Left ventricle myocardium inferior (tissue), 1 donor: ENCODE data around the gene ADD3. TPM values are rescaled to one million over a fixed set of nuclear protein-coding genes. Genes with fewer than 3 reads are reported as not detected.

ENCODE experiments used
- DNase-seq: peaks from one replicate; pipeline ENCODE4 v3.0.0-alpha.2; 2020
- H3K27ac ChIP-seq: fragments of 200-600 bp; replicated peaks from 2 replicates; pipeline ENCODE4 v1.8.0; 2021
- H3K27me3 ChIP-seq: fragments of 200-600 bp; 2 replicates; pipeline ENCODE4 v1.8.0; 2021; ENCODE audit warnings: low read depth
- H3K36me3 ChIP-seq: fragments of 200-600 bp; 2 replicates; pipeline ENCODE4 v1.8.0; 2021
- H3K4me1 ChIP-seq: fragments of 200-600 bp; 2 replicates; pipeline ENCODE4 v1.8.0; 2021
- H3K4me3 ChIP-seq: fragments of 200-600 bp; 2 replicates; pipeline ENCODE4 v1.8.0; 2021; ENCODE audit warnings: mild to moderate bottlenecking, moderate library complexity
- H3K9me3 ChIP-seq: fragments of 200-600 bp; replicated peaks from 2 replicates; pipeline ENCODE4 v1.8.0; 2021
- intact Hi-C: fragments of 100-400 bp; cut with micrococcal nuclease; formaldehyde crosslinking; loops from one replicate; pipeline ENCODE4 v1.11.0; 2022
- total RNA-seq: library from RNA; stranded (reverse); fragmentation: NEBNext Ultra II Directional; extraction: Animal tissue kit (Norgen Biotek cat#: 25700); gene quantifications from one replicate; pipeline ENCODE4 v1.2.1, GENCODE V29; 2021
- TF ChIP-seq, protein P1 (sequence below): fragments of 200-600 bp; IDR thresholded peaks from 2 replicates; pipeline ENCODE4 v1.8.0; 2021; ENCODE audit warnings: antibody characterized with exemption, mild to moderate bottlenecking, borderline replicate concordance
- donor health status: DM: no; HTN: yes; CAD: no; lungs with severe emphysema.

Gene ADD3
- total RNA-seq, 1 donor from 2014 or later: 113 TPM

DNA sequence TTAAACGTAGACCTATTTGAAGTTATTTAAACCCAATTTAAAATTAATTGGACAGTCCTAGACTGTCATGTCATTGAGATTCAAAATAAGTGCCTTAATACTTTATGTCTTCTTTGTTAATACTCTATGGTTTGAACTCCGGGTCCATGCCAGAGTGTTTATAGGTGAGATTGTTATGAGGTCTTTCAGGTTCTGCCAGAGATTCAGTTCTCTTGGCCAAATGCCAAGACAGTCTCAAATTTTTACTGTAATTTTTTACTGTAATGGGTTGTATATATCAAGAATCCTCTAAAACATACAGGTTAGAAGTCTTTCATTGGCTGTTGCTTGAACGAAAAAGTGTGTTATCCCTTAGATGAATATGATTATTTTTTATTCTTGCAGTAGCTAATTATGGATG, 3.9 kb downstream of the ADD3 start:
- no peaks in the 10 kb centered on the region for H3K36me3 ChIP-seq
- no peaks in the 10 kb centered on the region for H3K9me3 ChIP-seq
- intact Hi-C loops: loop anchor here (10.0 kb wide), 1 partner anchor 93 kb away; no protein-coding TSS in a partner anchor
- H3K27ac ChIP-seq: peak overlapping the region; percentile 99
- no peak for DNase-seq
- H3K4me1 ChIP-seq: peaks cover 95% of the 10 kb centered on the region
- H3K4me3 ChIP-seq: peak overlapping the region; percentile 93
- TF ChIP-seq, protein P1, sequence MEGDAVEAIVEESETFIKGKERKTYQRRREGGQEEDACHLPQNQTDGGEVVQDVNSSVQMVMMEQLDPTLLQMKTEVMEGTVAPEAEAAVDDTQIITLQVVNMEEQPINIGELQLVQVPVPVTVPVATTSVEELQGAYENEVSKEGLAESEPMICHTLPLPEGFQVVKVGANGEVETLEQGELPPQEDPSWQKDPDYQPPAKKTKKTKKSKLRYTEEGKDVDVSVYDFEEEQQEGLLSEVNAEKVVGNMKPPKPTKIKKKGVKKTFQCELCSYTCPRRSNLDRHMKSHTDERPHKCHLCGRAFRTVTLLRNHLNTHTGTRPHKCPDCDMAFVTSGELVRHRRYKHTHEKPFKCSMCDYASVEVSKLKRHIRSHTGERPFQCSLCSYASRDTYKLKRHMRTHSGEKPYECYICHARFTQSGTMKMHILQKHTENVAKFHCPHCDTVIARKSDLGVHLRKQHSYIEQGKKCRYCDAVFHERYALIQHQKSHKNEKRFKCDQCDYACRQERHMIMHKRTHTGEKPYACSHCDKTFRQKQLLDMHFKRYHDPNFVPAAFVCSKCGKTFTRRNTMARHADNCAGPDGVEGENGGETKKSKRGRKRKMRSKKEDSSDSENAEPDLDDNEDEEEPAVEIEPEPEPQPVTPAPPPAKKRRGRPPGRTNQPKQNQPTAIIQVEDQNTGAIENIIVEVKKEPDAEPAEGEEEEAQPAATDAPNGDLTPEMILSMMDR: no peak
- H3K27me3 ChIP-seq: no peaks in the 10 kb centered on the region

DNA sequence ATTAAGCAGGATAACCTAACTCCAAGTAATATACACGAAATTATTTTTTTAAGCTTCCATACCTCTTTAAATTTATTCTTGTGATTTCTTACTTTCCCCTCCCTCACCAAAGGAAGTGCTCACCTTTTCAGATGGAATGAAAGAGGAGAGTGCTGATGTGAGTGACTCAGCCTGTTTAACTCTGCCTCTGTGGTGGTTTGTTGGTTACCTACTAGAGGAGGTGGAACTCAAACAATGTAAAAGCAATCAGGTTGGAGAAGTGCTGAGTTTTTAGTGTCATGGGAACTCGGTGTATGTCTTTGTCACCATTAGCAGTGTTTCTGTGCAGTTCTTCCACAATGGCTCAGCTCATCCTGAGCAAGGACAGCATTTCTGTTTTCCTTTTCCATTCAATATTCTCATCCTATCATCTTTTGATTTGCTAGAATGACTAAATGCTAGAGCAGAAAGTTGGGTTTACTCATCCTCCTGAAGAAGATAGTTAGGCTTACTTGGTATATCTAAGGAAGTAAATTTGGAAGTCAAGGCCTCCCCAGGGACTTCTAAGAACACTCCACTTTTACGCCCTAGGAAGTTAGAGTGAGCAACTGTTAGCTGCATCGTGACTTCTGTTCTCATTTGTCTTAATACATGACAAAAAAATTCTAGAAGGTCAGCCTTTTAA, 6.0 kb downstream of the ADD3 start:
- Histone ChIP-seq H3K27me3 (no peaks in the 10 kb centered on the region), H3K9me3 (no peaks in the 10 kb centered on the region), H3K27ac (peak overlapping the region; percentile 99), H3K4me1 (peaks cover 98% of the 10 kb centered on the region), H3K4me3 (no peak overlapping the region), H3K36me3 (no peaks in the 10 kb centered on the region)
- intact Hi-C loops: loop anchor here (10.0 kb wide), 1 partner anchor 91 kb away; no protein-coding TSS in a partner anchor
- DNase-seq: no peak
- TF ChIP-seq, protein P1: no peak

DNA sequence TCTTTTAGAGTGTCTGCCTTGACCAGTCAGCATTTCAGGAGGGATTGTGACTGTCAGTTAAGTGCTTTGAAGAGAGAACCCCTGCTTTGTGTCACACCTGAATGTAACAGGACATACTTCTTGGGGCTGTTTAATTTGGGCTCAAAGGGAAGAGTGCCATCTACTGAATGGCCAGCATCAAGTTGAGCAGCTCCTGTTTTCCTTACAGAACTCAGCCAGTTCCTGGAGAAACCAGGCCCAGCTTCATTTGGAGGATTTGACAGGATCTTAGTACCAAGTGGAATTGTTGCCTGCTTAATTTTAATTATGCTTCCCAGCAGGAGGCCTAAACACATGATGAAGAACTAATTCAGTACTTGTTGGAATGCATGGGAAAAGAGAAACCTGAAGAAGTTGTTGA, 8.3 kb downstream of the ADD3 start:
- peaks cover 96% of the 10 kb centered on the region for H3K4me1 ChIP-seq
- H3K36me3 ChIP-seq: no peaks in the 10 kb centered on the region
- H3K4me3 ChIP-seq: no peak overlapping the region
- no peak for DNase-seq
- intact Hi-C loops: loop anchor here (10.0 kb wide), 1 partner anchor 89 kb away; no protein-coding TSS in a partner anchor
- no peaks in the 10 kb centered on the region for H3K27me3 ChIP-seq
- H3K9me3 ChIP-seq: no peaks in the 10 kb centered on the region
- TF ChIP-seq, protein P1: peak; percentile 41
- H3K27ac ChIP-seq: peak overlapping the region; percentile 61

DNA sequence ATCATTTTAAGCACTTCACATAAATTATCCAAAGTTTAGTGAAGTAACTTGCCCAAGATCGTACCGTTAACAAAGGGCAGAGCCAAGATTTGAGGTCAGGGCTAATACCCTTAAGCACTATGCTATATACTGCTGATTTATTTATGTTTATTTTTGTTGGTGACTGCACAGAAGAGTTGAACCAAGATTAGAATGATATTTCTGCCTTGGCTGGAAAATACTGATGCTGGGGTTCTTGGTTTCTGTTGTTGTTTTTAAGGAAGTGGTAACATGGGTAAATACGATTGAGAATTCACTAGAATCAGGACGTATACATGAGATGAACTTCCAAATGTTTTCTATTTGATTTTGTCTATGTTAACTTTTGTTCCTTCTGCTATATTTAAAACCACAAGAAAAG, 9.3 kb downstream of the ADD3 start:
- Histone ChIP-seq H3K4me1 (peaks cover 96% of the 10 kb centered on the region), H3K27ac (peak overlapping the region; percentile 61), H3K36me3 (no peaks in the 10 kb centered on the region), H3K9me3 (no peaks in the 10 kb centered on the region), H3K27me3 (no peaks in the 10 kb centered on the region), H3K4me3 (no peak overlapping the region)
- TF ChIP-seq, protein P1: no peak
- intact Hi-C loops: loop anchor here (10.0 kb wide), 1 partner anchor 88 kb away; no protein-coding TSS in a partner anchor
- no peak for DNase-seq

DNA sequence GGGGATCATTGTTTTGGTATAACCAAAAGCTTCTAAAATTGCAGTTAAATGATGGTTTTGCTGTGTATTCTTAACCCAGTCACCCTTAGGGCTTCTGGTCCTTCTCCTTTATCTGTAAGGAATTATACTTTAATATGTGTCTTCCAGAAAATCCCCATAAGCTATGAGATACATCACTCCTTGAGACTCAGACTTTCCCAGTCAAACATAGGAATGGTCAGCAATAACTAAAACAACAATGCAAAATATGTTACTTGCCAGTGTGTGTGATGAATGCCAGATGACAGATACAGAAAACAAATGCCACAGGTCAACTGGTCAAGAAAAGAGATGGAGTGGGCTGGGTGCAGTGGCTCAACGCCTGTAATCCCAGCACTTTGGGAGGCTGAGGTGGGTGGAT, 10.1 kb downstream of the ADD3 start:
- TF ChIP-seq, protein P1: no peak
- Histone ChIP-seq H3K9me3 (no peaks in the 10 kb centered on the region), H3K4me3 (no peak overlapping the region), H3K36me3 (no peaks in the 10 kb centered on the region), H3K27me3 (no peaks in the 10 kb centered on the region), H3K4me1 (peaks cover 94% of the 10 kb centered on the region), H3K27ac (peak overlapping the region; percentile 61)
- DNase-seq: no peak
- intact Hi-C loops: loop anchor here (10.0 kb wide), 1 partner anchor 87 kb away; no protein-coding TSS in a partner anchor
